HEK293T (cell line): ENCODE data around the gene BICD1.

Source experiments
- CTCF ChIA-PET: fragments of 350-600 bp; formaldehyde crosslinking; extraction: SDS; loops from one replicate; lab custom pipeline; 2021; ENCODE audit warnings: antibody characterized with exemption, inconsistent platforms; lab: Yijun Ruan, JAX
- POLR2A ChIA-PET: fragments of 350-600 bp; formaldehyde crosslinking; extraction: SDS; loops from one replicate; lab custom pipeline; 2020; ENCODE audit warnings: antibody characterized with exemption, inconsistent platforms; lab: Yijun Ruan, JAX
- DNase-seq: peaks from one replicate; pipeline ENCODE4 v3.0.0; 2012; ENCODE audit warnings: mixed read lengths; ENCODE audit errors: extremely low spot score
- ARNT ChIP-seq: fragments of 450-650 bp; IDR thresholded peaks from 2 replicates; pipeline ENCODE4 v1.6.1; 2017; ENCODE audit warnings: mild to moderate bottlenecking
- BHLHE40 ChIP-seq: fragments of 450-650 bp; IDR thresholded peaks from 2 replicates; pipeline ENCODE4 v1.6.1; 2016; ENCODE audit warnings: mild to moderate bottlenecking, moderate library complexity, borderline replicate concordance
- CTBP1 ChIP-seq: fragments of 450-650 bp; IDR thresholded peaks from 2 replicates; pipeline ENCODE4 v1.6.1; 2016; ENCODE audit warnings: borderline replicate concordance
- ELF4 ChIP-seq: fragments of 450-650 bp; IDR thresholded peaks from 2 replicates; pipeline ENCODE4 v1.6.1; 2017; ENCODE audit warnings: antibody characterized with exemption
- FOXA1 ChIP-seq: fragments of 450-650 bp; IDR thresholded peaks from 2 replicates; pipeline ENCODE4 v1.6.1; 2016; ENCODE audit warnings: mild to moderate bottlenecking
- FOXK2 ChIP-seq: fragments of 450-650 bp; IDR thresholded peaks from 2 replicates; pipeline ENCODE4 v1.6.1; 2016; ENCODE audit warnings: mild to moderate bottlenecking
- FOXM1 ChIP-seq: fragments of 450-650 bp; IDR thresholded peaks from 2 replicates; pipeline ENCODE4 v1.6.1; 2017; ENCODE audit warnings: mild to moderate bottlenecking, borderline replicate concordance
- HDGF ChIP-seq: fragments of 450-650 bp; IDR thresholded peaks from 2 replicates; pipeline ENCODE4 v1.6.1; 2017; ENCODE audit warnings: antibody characterized with exemption, borderline replicate concordance
- L3MBTL2 ChIP-seq: fragments of 450-650 bp; conservative IDR thresholded peaks from 2 replicates; pipeline ENCODE4 v1.6.1; 2016; ENCODE audit warnings: mild to moderate bottlenecking
- LEF1 ChIP-seq: fragments of 450-650 bp; IDR thresholded peaks from 2 replicates; pipeline ENCODE4 v1.6.1; 2017; ENCODE audit warnings: mild to moderate bottlenecking, borderline replicate concordance
- NFRKB ChIP-seq: fragments of 450-650 bp; IDR thresholded peaks from 2 replicates; pipeline ENCODE4 v1.6.1; 2016; ENCODE audit warnings: mild to moderate bottlenecking, moderate library complexity
- SP1 ChIP-seq: fragments of 450-650 bp; IDR thresholded peaks from 2 replicates; pipeline ENCODE4 v1.6.1; 2017
- SUZ12 ChIP-seq: fragments of 450-650 bp; IDR thresholded peaks from 2 replicates; pipeline ENCODE4 v1.6.1; 2016; ENCODE audit warnings: mild to moderate bottlenecking
- TARDBP ChIP-seq: fragments of 450-650 bp; IDR thresholded peaks from 2 replicates; pipeline ENCODE4 v1.6.1; 2016
- ZNF384 ChIP-seq: fragments of 450-650 bp; IDR thresholded peaks from 2 replicates; pipeline ENCODE4 v1.6.1; 2016
- TF ChIP-seq, protein P1 (sequence below): fragments of 450-650 bp; IDR thresholded peaks from 2 replicates; pipeline ENCODE4 v1.6.1; 2016

BICD1 gene

DNA sequence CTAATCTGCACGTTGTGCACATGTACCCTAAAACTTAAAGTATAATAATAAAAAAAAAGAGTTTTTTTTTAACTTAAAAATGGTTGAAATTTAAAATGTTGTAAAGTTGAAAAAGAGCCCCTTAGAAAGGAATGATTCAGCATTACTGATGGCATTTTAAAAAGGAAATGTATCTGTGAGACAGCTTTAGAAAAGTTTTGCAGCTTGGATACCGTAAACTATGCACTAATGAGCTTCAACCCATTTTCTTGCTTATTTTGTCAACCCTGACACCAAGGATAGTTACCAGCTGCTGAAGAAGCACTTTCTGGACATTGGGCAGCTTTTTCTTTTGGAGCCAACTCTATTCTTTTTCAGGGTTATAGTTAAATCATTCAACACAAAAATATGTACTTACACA is 4.3 kb downstream of the BICD1 start:
- POLR2A ChIA-PET = no interaction called here
- no peak for TF ChIP-seq ELF4
- no peak for TF ChIP-seq FOXK2
- TF ChIP-seq LEF1 = no peak
- no peak for TF ChIP-seq BHLHE40
- no peak for TF ChIP-seq SUZ12
- no peak for TF ChIP-seq HDGF
- no peak for TF ChIP-seq TARDBP
- no peak for TF ChIP-seq ARNT
- TF ChIP-seq ZNF384 = no peak
- TF ChIP-seq L3MBTL2 = no peak
- TF ChIP-seq FOXA1 = no peak
- TF ChIP-seq, protein P1, sequence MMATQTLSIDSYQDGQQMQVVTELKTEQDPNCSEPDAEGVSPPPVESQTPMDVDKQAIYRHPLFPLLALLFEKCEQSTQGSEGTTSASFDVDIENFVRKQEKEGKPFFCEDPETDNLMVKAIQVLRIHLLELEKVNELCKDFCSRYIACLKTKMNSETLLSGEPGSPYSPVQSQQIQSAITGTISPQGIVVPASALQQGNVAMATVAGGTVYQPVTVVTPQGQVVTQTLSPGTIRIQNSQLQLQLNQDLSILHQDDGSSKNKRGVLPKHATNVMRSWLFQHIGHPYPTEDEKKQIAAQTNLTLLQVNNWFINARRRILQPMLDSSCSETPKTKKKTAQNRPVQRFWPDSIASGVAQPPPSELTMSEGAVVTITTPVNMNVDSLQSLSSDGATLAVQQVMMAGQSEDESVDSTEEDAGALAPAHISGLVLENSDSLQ = no peak
- no peak for TF ChIP-seq NFRKB
- no peak for TF ChIP-seq CTBP1
- no peak for TF ChIP-seq FOXM1
- no peak for DNase-seq
- CTCF ChIA-PET = no interaction called here

DNA sequence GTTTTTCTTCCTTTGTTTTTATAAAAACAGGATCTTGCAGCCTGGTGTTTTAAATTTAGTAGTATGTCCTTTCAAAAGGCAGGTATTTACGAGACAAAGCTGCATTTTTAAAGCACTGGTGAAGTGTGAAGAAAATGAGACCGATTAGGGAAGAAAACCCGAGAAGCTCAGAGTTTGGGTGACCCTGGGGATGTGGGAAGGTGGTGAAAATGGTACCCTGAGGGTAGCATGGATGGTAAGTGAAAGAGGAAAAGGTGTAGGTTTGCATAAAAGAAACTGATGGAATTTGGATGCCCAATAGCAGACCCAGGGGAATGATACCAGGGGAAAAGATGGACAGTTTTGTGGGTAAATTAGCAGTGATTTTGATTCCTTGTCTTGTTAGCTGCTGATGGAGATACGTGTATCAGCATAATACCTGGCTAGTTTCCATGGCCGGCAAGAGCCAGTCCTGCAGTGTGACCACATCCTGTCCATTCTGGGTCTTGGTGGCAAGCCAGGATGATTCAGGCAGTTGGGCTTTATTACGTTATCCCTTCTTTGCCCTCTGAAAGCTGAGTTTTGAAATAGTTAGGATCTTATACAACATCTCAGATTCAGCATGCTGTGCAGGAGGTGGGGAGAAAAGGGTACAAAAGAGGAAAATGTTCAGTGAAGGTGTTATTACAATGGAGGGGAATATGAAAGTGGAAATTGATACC is 8.9 kb downstream of the BICD1 start:
- POLR2A ChIA-PET = interaction anchor here (1.3 kb wide), 1 partner anchor 9 kb away, joined by 6 read pairs; the partner anchor contains the start of gene BICD1
- CTCF ChIA-PET = interaction anchor here (0.6 kb wide), 1 partner anchor 640 kb away, joined by 3 read pairs; the partner anchor contains the start of gene YARS2
- TF ChIP-seq ARNT = no peak
- no peak for TF ChIP-seq FOXM1
- TF ChIP-seq BHLHE40 = no peak
- TF ChIP-seq, protein P1 = no peak
- no peak for TF ChIP-seq FOXK2
- no peak for TF ChIP-seq L3MBTL2
- DNase-seq = no peak

DNA sequence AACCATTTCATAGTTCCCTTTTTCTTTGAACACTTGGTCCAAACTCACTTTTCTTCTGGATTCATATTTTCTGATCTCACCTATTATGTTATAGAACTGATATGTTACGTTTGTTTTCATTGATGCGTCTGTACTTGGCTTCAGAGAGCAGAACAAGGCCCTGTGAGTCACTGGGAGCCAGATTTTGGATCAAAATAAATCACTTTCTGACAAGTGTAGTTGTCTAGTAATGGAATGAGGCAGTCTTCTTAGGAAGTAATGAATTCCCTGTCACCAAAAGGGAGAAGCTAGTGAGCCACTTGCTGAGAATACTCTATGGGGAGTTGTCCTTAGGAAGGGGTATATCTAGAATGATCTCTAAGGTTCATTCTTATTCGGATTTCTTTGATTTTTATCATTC is 10.2 kb downstream of the BICD1 start:
- TF ChIP-seq SUZ12 = no peak
- TF ChIP-seq, protein P1 = 0 out of 2 replicates have a peak, but pooled peaks have one; percentile 16
- TF ChIP-seq ZNF384 = no peak
- POLR2A ChIA-PET = no interaction called here
- no peak for DNase-seq
- CTCF ChIA-PET = no interaction called here

DNA sequence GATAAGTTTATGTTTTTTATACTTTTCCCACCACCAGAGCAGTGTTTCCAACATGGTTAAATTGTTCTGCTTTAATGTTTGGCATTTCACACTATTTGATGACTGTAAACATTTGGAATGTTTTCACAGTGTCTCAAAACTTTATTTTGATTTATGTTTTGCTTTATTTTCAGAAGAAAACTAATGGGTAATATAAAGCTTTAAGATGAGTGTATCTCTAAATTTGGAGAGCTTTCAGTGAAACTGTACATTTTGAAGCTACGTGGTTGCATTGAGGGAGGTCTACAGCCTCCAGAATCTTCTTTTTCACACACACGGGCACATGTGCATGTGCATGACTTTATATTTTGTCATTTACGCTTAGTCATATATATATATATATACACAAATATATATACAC is 10.7 kb downstream of the BICD1 start:
- ChIA-PET POLR2A (no interaction called here), CTCF (no interaction called here)
- no peak for DNase-seq
- TF ChIP-seq, protein P1 = no peak
- TF ChIP-seq ELF4 (no peak), BHLHE40 (no peak), ARNT (no peak)

DNA sequence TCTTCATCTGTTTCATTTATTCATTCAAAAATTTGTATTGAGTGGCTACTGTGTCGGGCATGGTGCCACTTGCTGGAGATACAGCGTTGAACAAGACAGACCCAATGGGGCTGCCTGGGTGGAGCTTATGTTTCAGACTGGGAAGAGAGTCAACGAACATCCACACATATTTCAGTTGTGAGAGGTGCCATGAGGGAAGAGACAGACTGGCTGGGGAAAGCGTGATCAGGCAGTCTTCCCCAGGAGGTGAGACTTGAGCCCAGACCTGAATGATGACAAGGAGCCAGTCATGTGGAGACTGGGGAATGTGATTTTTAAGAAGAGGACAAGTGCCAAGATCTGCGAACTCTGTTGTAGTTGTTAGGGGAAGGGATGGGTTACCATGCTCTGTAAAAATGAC is 12.2 kb downstream of the BICD1 start:
- CTCF ChIA-PET = no interaction called here
- TF ChIP-seq SUZ12 = no peak
- TF ChIP-seq FOXA1 = no peak
- no peak for TF ChIP-seq TARDBP
- no peak for TF ChIP-seq L3MBTL2
- TF ChIP-seq ZNF384 = no peak
- TF ChIP-seq NFRKB = no peak
- no peak for TF ChIP-seq CTBP1
- TF ChIP-seq ELF4 = no peak
- no peak for TF ChIP-seq BHLHE40
- no peak for TF ChIP-seq FOXM1
- TF ChIP-seq, protein P1 = no peak

DNA sequence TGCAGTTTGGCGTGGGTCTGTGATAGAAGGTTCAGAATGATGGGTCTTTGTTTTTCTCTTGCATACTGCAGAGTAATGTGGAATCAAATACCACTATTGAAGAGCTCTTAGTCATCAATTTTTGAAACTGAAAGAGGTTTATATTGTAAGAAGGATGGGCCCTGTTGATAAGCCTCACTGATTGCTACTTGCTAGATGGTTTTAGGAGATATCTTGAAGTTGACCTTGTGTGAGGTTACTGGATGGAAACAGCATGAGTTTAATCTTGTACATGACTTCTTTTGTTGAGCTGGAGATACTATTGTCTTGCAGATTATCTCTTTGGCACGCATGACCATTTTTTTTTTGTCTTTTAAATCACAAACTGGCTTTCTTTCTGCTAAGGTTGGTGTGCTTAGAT is 13.8 kb downstream of the BICD1 start:
- POLR2A ChIA-PET = no interaction called here
- TF ChIP-seq ZNF384 (no peak), FOXM1 (no peak), ARNT (no peak), NFRKB (no peak), FOXA1 (no peak), SP1 (no peak), HDGF (no peak), BHLHE40 (no peak)
- CTCF ChIA-PET = no interaction called here
- DNase-seq = no peak

More for the DNA sequence above, 12.2 kb downstream of the BICD1 start:
- POLR2A ChIA-PET = no interaction called here
- DNase-seq = no peak
